ENCODE data around the gene STK39.
"Not testable (repeated sequence)": the region's sequence is repeated elsewhere in the genome, so short reads cannot be mapped to it uniquely, and the experiment has no call there.

STK39 gene

GRCh38 chr2:168052773-168053172 lies 194.6 kb downstream of the STK39 start:
- H3K4me3 ChIP-seq (ENCODE audit: low read length): no peak overlapping the region
- DNase-seq (ENCODE audit: low read depth): no peak
- TF ChIP-seq CTCF (IDR thresholded peaks at IDR 0.05; ENCODE audit: insufficient read depth, low read depth, low read length, missing control alignments): no peak

GRCh38 chr2:168050377-168050776 lies 197.0 kb downstream of the STK39 start:
- H3K4me3 ChIP-seq (ENCODE audit: low read length): no peak overlapping the region
- DNase-seq (ENCODE audit: low read depth): no peak
- no peak for TF ChIP-seq CTCF (IDR thresholded peaks at IDR 0.05; ENCODE audit: insufficient read depth, low read depth, low read length, missing control alignments)

GRCh38 chr2:168049609-168050008 lies 197.8 kb downstream of the STK39 start:
- no peak overlapping the region for H3K4me3 ChIP-seq (ENCODE audit: low read length)
- TF ChIP-seq CTCF (IDR thresholded peaks at IDR 0.05; ENCODE audit: insufficient read depth, low read depth, low read length, missing control alignments): no peak
- DNase-seq (ENCODE audit: low read depth): no peak

GRCh38 chr2:168047091-168047690 lies 200.2 kb downstream of the STK39 start:
- no peak overlapping the region for H3K4me3 ChIP-seq (ENCODE audit: low read length)
- no peak for TF ChIP-seq CTCF (IDR thresholded peaks at IDR 0.05; ENCODE audit: insufficient read depth, low read depth, low read length, missing control alignments)
- DNase-seq (ENCODE audit: low read depth): no peak

- no peak for DNase-seq (ENCODE audit: low read depth)
- TF ChIP-seq CTCF (IDR thresholded peaks at IDR 0.05; ENCODE audit: insufficient read depth, low read depth, low read length, missing control alignments): no peak
Measured at GRCh38 chr2:168044579-168044978, 202.8 kb downstream of the STK39 start.

GRCh38 chr2:168044176-168044575 lies 203.2 kb downstream of the STK39 start:
- no peak for DNase-seq (ENCODE audit: low read depth)
- H3K4me3 ChIP-seq (ENCODE audit: low read length): no peak overlapping the region
- TF ChIP-seq CTCF (IDR thresholded peaks at IDR 0.05; ENCODE audit: insufficient read depth, low read depth, low read length, missing control alignments): no peak

More at GRCh38 chr2:168044579-168044978, 202.8 kb downstream of the STK39 start:
- no peak overlapping the region for H3K4me3 ChIP-seq (ENCODE audit: low read length)

GRCh38 chr2:168042127-168042824 lies 205.1 kb downstream of the STK39 start:
- DNase-seq (ENCODE audit: low read depth); H3K4me3 ChIP-seq (ENCODE audit: low read length): not testable (repeated sequence)

Data from epithelial cell of esophagus (primary cell).